ENCODE measurements around the gene SNX11. TPM values are rescaled to one million over a fixed set of nuclear protein-coding genes. Genes with fewer than 3 reads are reported as not detected.

The SNX11 gene
- total and polyA plus RNA-seq, 9 donors = 7.1 to 21.3 (median 14.1) TPM

DNA sequence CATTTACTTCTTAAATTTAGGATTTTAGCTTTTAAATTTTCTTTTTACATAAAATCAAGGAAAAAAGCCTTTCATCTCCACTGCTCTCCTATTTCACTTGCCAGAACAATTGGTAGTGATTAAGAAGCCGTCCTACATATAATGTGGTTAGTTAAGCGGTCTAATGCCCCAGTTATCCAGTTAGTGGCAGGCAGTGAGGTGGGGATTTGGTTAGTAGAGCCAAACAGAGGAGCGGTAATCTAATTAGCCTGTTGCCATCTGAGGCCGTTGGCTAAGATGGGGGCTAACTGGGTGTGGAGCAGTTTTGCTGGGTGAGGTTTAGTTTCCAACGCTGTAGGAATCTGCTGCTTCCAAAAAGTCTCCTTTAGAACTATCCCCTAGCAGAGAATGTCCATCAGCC lies 22.4 kb downstream of the SNX11 start:
- no peaks in the 10 kb centered on the region for H3K9me3 ChIP-seq
- H3K27me3 ChIP-seq = no peaks in the 10 kb centered on the region
- H3K4me1 ChIP-seq (ENCODE audit: insufficient read depth) = no peaks in the 10 kb centered on the region
- no peak for DNase-seq
- no peak overlapping the region for H3K4me3 ChIP-seq
- intact Hi-C loops (cut with DNase I) = loop anchor here in 3 of 4 donors (2.0 to 10.0 kb wide), 4 partner anchors 48 to 105 kb away; no protein-coding TSS in a partner anchor
- no peak overlapping the region for H3K27ac ChIP-seq
- no peaks in the 10 kb centered on the region for H3K36me3 ChIP-seq
- TF ChIP-seq, protein P1, sequence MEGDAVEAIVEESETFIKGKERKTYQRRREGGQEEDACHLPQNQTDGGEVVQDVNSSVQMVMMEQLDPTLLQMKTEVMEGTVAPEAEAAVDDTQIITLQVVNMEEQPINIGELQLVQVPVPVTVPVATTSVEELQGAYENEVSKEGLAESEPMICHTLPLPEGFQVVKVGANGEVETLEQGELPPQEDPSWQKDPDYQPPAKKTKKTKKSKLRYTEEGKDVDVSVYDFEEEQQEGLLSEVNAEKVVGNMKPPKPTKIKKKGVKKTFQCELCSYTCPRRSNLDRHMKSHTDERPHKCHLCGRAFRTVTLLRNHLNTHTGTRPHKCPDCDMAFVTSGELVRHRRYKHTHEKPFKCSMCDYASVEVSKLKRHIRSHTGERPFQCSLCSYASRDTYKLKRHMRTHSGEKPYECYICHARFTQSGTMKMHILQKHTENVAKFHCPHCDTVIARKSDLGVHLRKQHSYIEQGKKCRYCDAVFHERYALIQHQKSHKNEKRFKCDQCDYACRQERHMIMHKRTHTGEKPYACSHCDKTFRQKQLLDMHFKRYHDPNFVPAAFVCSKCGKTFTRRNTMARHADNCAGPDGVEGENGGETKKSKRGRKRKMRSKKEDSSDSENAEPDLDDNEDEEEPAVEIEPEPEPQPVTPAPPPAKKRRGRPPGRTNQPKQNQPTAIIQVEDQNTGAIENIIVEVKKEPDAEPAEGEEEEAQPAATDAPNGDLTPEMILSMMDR (IDR thresholded peaks at IDR 0.05) = no peak
- TF ChIP-seq EP300 (IDR thresholded peaks at IDR 0.05) = no peak
- no peak for TF ChIP-seq POLR2A (IDR thresholded peaks at IDR 0.05)
- WGBS, 3 donors = 51 to 68% (median 56%) methylated on average over 5 of the region's 5 CpGs

DNA sequence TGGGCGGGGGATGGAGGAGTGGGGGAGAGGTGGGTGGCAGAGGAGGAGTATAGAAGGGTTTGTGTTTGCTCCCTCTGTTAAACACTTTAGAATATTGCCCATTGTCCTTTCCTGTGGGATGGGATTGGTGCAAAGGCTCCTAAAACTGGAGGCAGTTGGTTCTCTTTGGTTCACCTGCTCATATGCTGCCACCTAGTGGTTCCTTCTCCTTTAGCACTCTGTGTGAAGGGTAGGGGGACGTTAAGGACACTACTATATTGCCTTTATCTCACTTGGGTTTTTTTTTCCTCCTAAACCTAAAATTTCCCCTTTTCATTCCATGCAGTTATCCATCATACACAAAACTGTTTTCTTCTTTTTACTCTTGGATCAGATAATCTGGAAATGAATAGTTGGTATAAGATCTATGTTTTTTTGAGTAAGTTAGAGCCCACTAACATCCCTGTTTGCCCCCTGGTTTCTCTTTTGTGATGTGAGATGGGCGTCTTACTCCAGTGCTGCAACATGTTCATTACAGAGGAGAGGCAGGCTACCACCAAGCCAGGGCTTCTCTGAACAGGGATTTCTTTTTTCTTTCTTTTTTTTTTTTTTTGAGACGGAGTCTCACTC lies 23.8 kb downstream of the SNX11 start:
- H3K4me3 ChIP-seq = no peak overlapping the region
- DNase-seq = peak in 4 of 5 donors; percentile 45 to 69 (median 56)
- no peaks in the 10 kb centered on the region for H3K27me3 ChIP-seq
- H3K4me1 ChIP-seq (ENCODE audit: insufficient read depth) = no peaks in the 10 kb centered on the region
- intact Hi-C loops (cut with DNase I) = loop anchor here in 2 of 4 donors (2.0 kb wide), 1 partner anchor 107 kb away; no protein-coding TSS in a partner anchor
- no peak overlapping the region for H3K27ac ChIP-seq
- H3K36me3 ChIP-seq = no peaks in the 10 kb centered on the region
- 29 to 39% (median 34%) methylated on average over 4 of the region's 4 CpGs for WGBS, 3 donors
- H3K9me3 ChIP-seq = no peaks in the 10 kb centered on the region
- TF ChIP-seq, protein P1 (IDR thresholded peaks at IDR 0.05) = peak; percentile 63 to 71 (median 71)
- TF ChIP-seq EP300 (IDR thresholded peaks at IDR 0.05) = no peak

DNA sequence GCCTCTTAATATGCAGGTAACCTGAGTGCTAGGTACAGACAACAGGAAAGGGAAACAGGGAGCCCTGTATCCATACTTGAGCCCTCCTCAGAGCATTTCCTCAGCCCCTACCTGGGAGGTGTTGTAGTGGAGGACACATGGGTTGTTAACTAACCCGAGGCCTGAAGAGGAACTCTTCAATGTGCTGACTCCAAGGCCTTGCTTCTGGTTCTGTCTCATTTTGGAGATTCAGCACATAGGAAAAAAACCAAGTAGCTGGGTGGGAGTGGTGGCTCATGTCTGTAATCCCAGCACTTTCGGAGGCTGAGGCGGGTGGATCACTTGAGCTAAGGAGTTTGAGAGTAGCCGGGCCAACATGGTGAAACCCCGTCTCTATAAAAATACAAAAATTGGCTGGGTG lies 24.8 kb downstream of the SNX11 start:
- no peak for DNase-seq

DNA sequence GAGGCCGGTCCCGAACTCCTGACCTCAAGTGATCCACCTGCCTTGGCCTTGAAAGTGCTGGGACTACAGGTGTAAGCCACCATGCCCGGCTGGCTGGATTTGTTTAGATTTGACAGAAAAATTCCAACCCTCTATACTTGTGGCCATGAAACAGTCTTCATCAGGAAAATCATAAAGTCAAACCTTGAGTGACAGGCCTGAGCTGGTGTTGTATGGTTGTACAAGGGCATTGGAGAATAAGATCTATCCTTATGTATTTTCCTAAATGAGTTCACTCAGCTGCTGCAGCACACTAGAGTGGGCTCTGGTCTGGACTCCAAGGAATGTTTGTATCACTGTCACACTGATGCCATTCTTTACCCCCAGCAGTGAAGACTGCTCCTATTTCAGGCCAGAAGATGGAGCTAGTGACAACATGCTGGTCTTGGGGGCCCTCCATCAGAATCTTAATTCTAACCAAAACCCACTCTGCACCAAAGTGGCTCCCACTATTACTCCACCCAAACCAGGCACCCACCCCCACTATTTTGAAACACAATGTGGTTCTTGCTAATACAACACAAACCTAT lies 27.4 kb downstream of the SNX11 start:
- intact Hi-C loops (cut with DNase I) = no loop called here
- 73 to 88% (median 76%) methylated on average over 3 of the region's 3 CpGs for WGBS, 3 donors
- no peaks in the 10 kb centered on the region for H3K36me3 ChIP-seq

More for the DNA sequence above, 24.8 kb downstream of the SNX11 start:
- no peaks in the 10 kb centered on the region for H3K4me1 ChIP-seq (ENCODE audit: insufficient read depth)
- intact Hi-C loops (cut with DNase I) = no loop called here
- no peak for TF ChIP-seq POLR2A (IDR thresholded peaks at IDR 0.05)
- TF ChIP-seq, protein P1 (IDR thresholded peaks at IDR 0.05) = no peak
- TF ChIP-seq EP300 (IDR thresholded peaks at IDR 0.05) = no peak
- no peaks in the 10 kb centered on the region for H3K27me3 ChIP-seq
- WGBS, 3 donors = 61 to 73% (median 62%) methylated on average over 5 of the region's 5 CpGs
- no peaks in the 10 kb centered on the region for H3K36me3 ChIP-seq
- no peak overlapping the region for H3K4me3 ChIP-seq
- no peaks in the 10 kb centered on the region for H3K9me3 ChIP-seq
- H3K27ac ChIP-seq = no peak overlapping the region

More for the DNA sequence above, 27.4 kb downstream of the SNX11 start:
- TF ChIP-seq, protein P1 (IDR thresholded peaks at IDR 0.05) = no peak
- no peak for TF ChIP-seq POLR2A (IDR thresholded peaks at IDR 0.05)
- no peak for TF ChIP-seq EP300 (IDR thresholded peaks at IDR 0.05)
- no peak for DNase-seq
- H3K9me3 ChIP-seq = no peaks in the 10 kb centered on the region
- H3K4me3 ChIP-seq = no peak overlapping the region
- H3K4me1 ChIP-seq (ENCODE audit: insufficient read depth) = no peaks in the 10 kb centered on the region
- no peaks in the 10 kb centered on the region for H3K27me3 ChIP-seq
- no peak overlapping the region for H3K27ac ChIP-seq
